IMR-90 (cell line): ENCODE results near the gene PTBP2.

Experiments used
- POLR2A ChIP-seq: IDR thresholded peaks from 2 replicates; pipeline ENCODE4 v1.6.1; 2012; ENCODE audit warnings: mild to moderate bottlenecking, low read depth, low read length
- RAD21 ChIP-seq: IDR thresholded peaks from 2 replicates; pipeline ENCODE4 v1.6.1; 2012; ENCODE audit warnings: low read length, improper control_type of control experiment
- TF ChIP-seq, protein P1 (sequence below): conservative IDR thresholded peaks from 2 replicates; pipeline ENCODE4 v1.5.1; 2012; ENCODE audit warnings: mild to moderate bottlenecking, low read depth, low read length, improper control_type of control experiment

DNA sequence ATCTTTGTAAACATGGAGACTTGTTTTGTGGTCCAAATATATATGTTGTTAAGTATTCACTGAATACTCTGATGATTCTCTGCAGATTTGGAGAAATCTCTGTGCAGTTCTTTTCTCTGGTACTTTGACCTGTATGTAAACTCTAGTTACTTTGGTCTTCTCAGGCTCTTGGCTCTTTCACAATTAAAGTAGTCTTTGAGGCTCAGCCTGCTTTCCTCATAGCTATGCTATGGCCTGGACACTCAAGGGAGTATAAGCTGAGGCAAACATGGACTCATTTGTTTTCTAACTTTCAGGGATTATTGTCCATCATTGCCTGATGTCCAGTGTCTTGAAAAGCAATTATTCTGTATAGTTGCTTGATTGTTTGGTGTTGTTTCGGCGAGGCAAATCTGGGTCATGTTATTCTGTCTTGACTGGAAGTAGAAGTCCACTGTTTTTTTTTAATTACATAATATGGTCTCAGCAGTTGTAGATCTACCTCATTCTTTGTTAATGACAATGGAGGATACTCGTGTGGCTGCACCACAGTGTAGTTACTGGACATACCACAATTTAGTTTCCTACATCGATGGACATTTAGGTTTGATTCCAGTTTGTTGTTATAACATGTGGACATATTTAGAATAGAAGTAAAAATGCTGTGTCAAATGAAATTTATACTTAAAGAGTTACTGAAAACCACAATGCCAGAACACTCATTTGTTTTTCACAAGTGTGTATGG is 9.2 kb downstream of the PTBP2 start:
- TF ChIP-seq RAD21 (no peak), POLR2A (no peak)
- TF ChIP-seq, protein P1, sequence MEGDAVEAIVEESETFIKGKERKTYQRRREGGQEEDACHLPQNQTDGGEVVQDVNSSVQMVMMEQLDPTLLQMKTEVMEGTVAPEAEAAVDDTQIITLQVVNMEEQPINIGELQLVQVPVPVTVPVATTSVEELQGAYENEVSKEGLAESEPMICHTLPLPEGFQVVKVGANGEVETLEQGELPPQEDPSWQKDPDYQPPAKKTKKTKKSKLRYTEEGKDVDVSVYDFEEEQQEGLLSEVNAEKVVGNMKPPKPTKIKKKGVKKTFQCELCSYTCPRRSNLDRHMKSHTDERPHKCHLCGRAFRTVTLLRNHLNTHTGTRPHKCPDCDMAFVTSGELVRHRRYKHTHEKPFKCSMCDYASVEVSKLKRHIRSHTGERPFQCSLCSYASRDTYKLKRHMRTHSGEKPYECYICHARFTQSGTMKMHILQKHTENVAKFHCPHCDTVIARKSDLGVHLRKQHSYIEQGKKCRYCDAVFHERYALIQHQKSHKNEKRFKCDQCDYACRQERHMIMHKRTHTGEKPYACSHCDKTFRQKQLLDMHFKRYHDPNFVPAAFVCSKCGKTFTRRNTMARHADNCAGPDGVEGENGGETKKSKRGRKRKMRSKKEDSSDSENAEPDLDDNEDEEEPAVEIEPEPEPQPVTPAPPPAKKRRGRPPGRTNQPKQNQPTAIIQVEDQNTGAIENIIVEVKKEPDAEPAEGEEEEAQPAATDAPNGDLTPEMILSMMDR: no peak
